IMR-90 (cell line): ENCODE results near the gene TIGD7. TPM values are rescaled to one million over a fixed set of nuclear protein-coding genes. Genes with fewer than 3 reads are reported as not detected.
A peak's percentile ranks its signal among the peaks of the same experiment; 100 is the strongest.

Source experiments
- ATAC-seq: fragments of 200-7000 bp; cut with Tn5 transposase; 2 replicates; pipeline ENCODE4 v1.9.1; 2020; ENCODE audit warnings: low read depth, mild to moderate bottlenecking, moderate library complexity
- BruUV-seq: library from RNA; stranded (reverse); fragments of 400-500 nt; replicated peaks from 2 replicates; lab custom pipeline; 2021; lab: Mats Ljungman, UMichigan
- CTCF ChIA-PET: fragments of 300-600 bp; formaldehyde crosslinking; extraction: SDS; loops from one replicate; lab custom pipeline; 2021; ENCODE audit warnings: antibody characterized with exemption; lab: Yijun Ruan, JAX
- POLR2A ChIA-PET: fragments of 300-600 bp; sonication (Branson Sonifier 250); formaldehyde crosslinking; loops from one replicate; lab custom pipeline; 2022; ENCODE audit warnings: antibody characterized with exemption; ENCODE audit not compliant: unreplicated experiment; lab: Charles Lee
- DNase-seq: peaks from one replicate; pipeline ENCODE4 v3.0.0; 2013
- H2AFZ ChIP-seq: replicated peaks from 2 replicates; pipeline ENCODE3; 2013; ENCODE audit warnings: low read length, mild to moderate bottlenecking; ENCODE audit not compliant: poor library complexity
- H2AK5ac ChIP-seq: 2 replicates; pipeline ENCODE4 v1.6.1; 2013; ENCODE audit warnings: low read depth, low read length, inconsistent platforms
- H2AK9ac ChIP-seq: replicated peaks from 2 replicates; pipeline ENCODE3; 2013; ENCODE audit warnings: mild to moderate bottlenecking, low read depth, low read length, moderate library complexity; ENCODE audit not compliant: poor library complexity
- H2BK120ac ChIP-seq: 2 replicates; pipeline ENCODE4 v1.6.1; 2013; ENCODE audit warnings: low read depth, low read length, inconsistent platforms
- H2BK15ac ChIP-seq: 3 replicates; pipeline ENCODE4 v1.6.1; 2013; ENCODE audit warnings: low read depth, low read length, inconsistent platforms
- H2BK20ac ChIP-seq: 2 replicates; pipeline ENCODE4 v1.6.1; 2013; ENCODE audit warnings: low read depth, mild to moderate bottlenecking, inconsistent platforms, low read length, moderate library complexity
- H2BK5ac ChIP-seq: 2 replicates; pipeline ENCODE4 v1.6.1; 2013; ENCODE audit warnings: mild to moderate bottlenecking, low read depth, low read length, inconsistent platforms; ENCODE audit not compliant: poor library complexity, severe bottlenecking
- H3K14ac ChIP-seq: replicated peaks from 2 replicates; pipeline ENCODE4 v1.6.1; 2013; ENCODE audit warnings: low read depth, low read length, inconsistent platforms
- H3K18ac ChIP-seq: 2 replicates; pipeline ENCODE4 v1.6.1; 2013; ENCODE audit warnings: low read depth, low read length, control low read depth
- H3K23ac ChIP-seq: 2 replicates; pipeline ENCODE4 v1.6.1; 2013; ENCODE audit warnings: low read depth, low read length, inconsistent platforms
- H3K27ac ChIP-seq: 2 replicates; pipeline ENCODE4 v1.5.1; 2013; ENCODE audit warnings: mild to moderate bottlenecking, control low read depth, low read length; ENCODE audit not compliant: insufficient read depth
- H3K27me3 ChIP-seq: 2 replicates; pipeline ENCODE4 v1.6.1; 2013; ENCODE audit warnings: low read length; ENCODE audit not compliant: control insufficient read depth, insufficient read depth
- H3K36me3 ChIP-seq: 2 replicates; pipeline ENCODE4 v1.6.1; 2013; ENCODE audit warnings: low read length, mixed read lengths; ENCODE audit not compliant: control insufficient read depth, insufficient read depth
- H3K4ac ChIP-seq: 2 replicates; pipeline ENCODE4 v1.6.1; 2013; ENCODE audit warnings: low read depth, low read length, inconsistent platforms
- H3K4me1 ChIP-seq: 2 replicates; pipeline ENCODE4 v1.6.1; 2013; ENCODE audit warnings: low read length, mixed read lengths; ENCODE audit not compliant: control insufficient read depth, insufficient read depth
- H3K4me2 ChIP-seq: 2 replicates; pipeline ENCODE4 v1.6.1; 2013; ENCODE audit warnings: low read depth, mild to moderate bottlenecking, control low read depth, low read length, moderate library complexity
- H3K4me3 ChIP-seq: 2 replicates; pipeline ENCODE4 v1.5.1; 2013; ENCODE audit warnings: low read depth, mild to moderate bottlenecking, control low read depth, low read length, moderate library complexity; ENCODE audit not compliant: insufficient read depth
- H3K56ac ChIP-seq: 2 replicates; pipeline ENCODE4 v1.6.1; 2013; ENCODE audit warnings: low read length, inconsistent platforms; ENCODE audit not compliant: insufficient read depth; ENCODE audit errors: extremely low read depth
- H3K79me1 ChIP-seq, 2 experiments: 2 replicates each; pipeline ENCODE4 v1.6.1; 2013; ENCODE audit warnings: low read length in 2 of 2, inconsistent platforms in 1 of 2, low read depth in 1 of 2
- H3K9ac ChIP-seq: 2 replicates; pipeline ENCODE4 v1.6.1; 2013; ENCODE audit warnings: low read depth, low read length, control low read depth
- H3K9me1 ChIP-seq: 2 replicates; pipeline ENCODE4 v1.6.1; 2013; ENCODE audit warnings: low read length, inconsistent platforms; ENCODE audit not compliant: insufficient read depth
- H3K9me3 ChIP-seq: 2 replicates; pipeline ENCODE4 v1.6.1; 2013; ENCODE audit warnings: low read length; ENCODE audit not compliant: control insufficient read depth, insufficient read depth
- H4K20me1 ChIP-seq: 2 replicates; pipeline ENCODE4 v1.6.1; 2013; ENCODE audit warnings: low read length, inconsistent platforms; ENCODE audit not compliant: insufficient read depth
- H4K5ac ChIP-seq: 2 replicates; pipeline ENCODE4 v1.6.1; 2013; ENCODE audit warnings: mild to moderate bottlenecking, low read depth, low read length, control low read depth
- H4K8ac ChIP-seq, 2 experiments: 2 replicates each; pipeline ENCODE4 v1.6.1; 2013; ENCODE audit warnings: low read depth in 2 of 2, low read length in 2 of 2, control low read depth in 1 of 2, inconsistent platforms in 1 of 2
- H4K91ac ChIP-seq: 2 replicates; pipeline ENCODE4 v1.6.1; 2013; ENCODE audit warnings: low read depth, low read length, inconsistent platforms; ENCODE audit not compliant: insufficient read depth
- BHLHE40 ChIP-seq: fragments of 150-350 bp; IDR thresholded peaks from 2 replicates; pipeline ENCODE4 v1.6.1; 2016; ENCODE audit warnings: mild to moderate bottlenecking, low read depth, low read length
- CTCF ChIP-seq: conservative IDR thresholded peaks from 2 replicates; pipeline ENCODE4 v1.5.1; 2012; ENCODE audit warnings: mild to moderate bottlenecking, low read depth, low read length, improper control_type of control experiment
- FOS ChIP-seq: fragments of 150-350 bp; IDR thresholded peaks from 2 replicates; pipeline ENCODE4 v1.6.1; 2016; ENCODE audit warnings: low read depth, low read length
- MAZ ChIP-seq: IDR thresholded peaks from 2 replicates; pipeline ENCODE4 v1.6.1; 2012; ENCODE audit warnings: low read depth, mild to moderate bottlenecking, low read length, improper control_type of control experiment, moderate library complexity, borderline replicate concordance
- MXI1 ChIP-seq: IDR thresholded peaks from 2 replicates; pipeline ENCODE4 v1.6.1; 2012; ENCODE audit warnings: low read depth, mild to moderate bottlenecking, low read length, moderate library complexity, borderline replicate concordance
- NFE2L2 ChIP-seq: fragments of 150-350 bp; IDR thresholded peaks from 2 replicates; pipeline ENCODE4 v1.6.1; 2016; ENCODE audit warnings: low read depth, mild to moderate bottlenecking, low read length
- POLR2A ChIP-seq: IDR thresholded peaks from 2 replicates; pipeline ENCODE4 v1.6.1; 2012; ENCODE audit warnings: mild to moderate bottlenecking, low read depth, low read length
- RCOR1 ChIP-seq: IDR thresholded peaks from 2 replicates; pipeline ENCODE4 v1.6.1; 2012; ENCODE audit warnings: mild to moderate bottlenecking, low read length, improper control_type of control experiment; ENCODE audit not compliant: insufficient replicate concordance
- RFX5 ChIP-seq: IDR thresholded peaks from 2 replicates; pipeline ENCODE4 v1.8.0; 2012; ENCODE audit warnings: low read depth, mild to moderate bottlenecking, low read length, moderate library complexity
- SMC3 ChIP-seq: fragments of 150-350 bp; IDR thresholded peaks from 2 replicates; pipeline ENCODE4 v1.6.1; 2016; ENCODE audit warnings: low read depth, mild to moderate bottlenecking, antibody characterized with exemption, low read length, moderate library complexity
- USF2 ChIP-seq: fragments of 150-350 bp; IDR thresholded peaks from 2 replicates; pipeline ENCODE4 v1.6.1; 2017; ENCODE audit warnings: mild to moderate bottlenecking, antibody characterized with exemption, low read length, low read depth
- WGBS, 2 experiments: methylation state at CpG; one replicate each; pipeline versions ENCODE4 v1.1.5 to v1.1.7; 2013; ENCODE audit warnings: missing lambda C conversion rate in 2 of 2; ENCODE audit not compliant: insufficient read length in 1 of 2; ENCODE audit errors: extremely low coverage in 2 of 2; 5-methylcytosine and 5-hydroxymethylcytosine counted together
- dilution Hi-C: fragments of 300-500 bp; cut with HindIII; formaldehyde crosslinking; loops from one replicate; pipeline ENCODE4 v1.14.3; 2018; ENCODE audit warnings: low sequenced_read_pairs; ENCODE audit not compliant: unreplicated experiment
- in situ Hi-C: fragments of 300-500 bp; cut with MboI; formaldehyde crosslinking; loops from 3 replicates; pipeline ENCODE4 v1.14.3; 2019; ENCODE audit warnings: low sequenced_read_pairs, inconsistent platforms, mixed read lengths
- intact Hi-C: fragments of 100-400 bp; cut with micrococcal nuclease; formaldehyde crosslinking; loops from 2 replicates; pipeline ENCODE4 v1.10.0; 2022
- polyA plus RNA-seq, 3 experiments: library from polyadenylated mRNA; depleted of rRNA; stranded (reverse); fragments of >200 nt; gene quantifications; 2 replicates each; pipeline ENCODE4 v1.2.3, GENCODE V29; 2012; ENCODE audit warnings: low replicate concordance in 1 of 3
- total RNA-seq: library from RNA; depleted of rRNA; stranded (reverse); fragments of >200 nt; gene quantifications from 2 replicates; pipeline ENCODE4 v1.2.3, GENCODE V29; 2012

Gene TIGD7
- total and polyA plus RNA-seq, 2 of the 4 experiments (the other 2 are of a cell fraction) = 2.5 to 2.7 TPM

GRCh38 chr16:3282730-3283542, 22.3 kb downstream of the TIGD7 start, which contains the start of gene ZNF263 (continued):
- peak; percentile 59; the same call in 1 of the 2 replicates for TF ChIP-seq MAZ
- peak; percentile 100 for TF ChIP-seq BHLHE40
- TF ChIP-seq RFX5 = no peak

- H3K4me3 ChIP-seq = peak overlapping the region; percentile 79
- H2AFZ ChIP-seq = peak overlapping the region; percentile 89
- peaks cover 6% of the 10 kb centered on the region; the same call in 1 of the 2 replicates for H3K4me1 ChIP-seq
- ATAC-seq (peak; percentile 62), DNase-seq (peak; percentile 69)
- no peaks in the 10 kb centered on the region for H3K9me1 ChIP-seq
- H3K27ac ChIP-seq = peak overlapping the region; percentile 69
- 0% methylated on average over 4 of the region's 29 CpGs; no CpG with 5 or more reads in 1 of the 2 experiments for WGBS, 2 experiments
- 0 out of 2 replicates have a peak overlapping the region, but pooled peaks have one; percentile 16 for H4K91ac ChIP-seq
- peaks cover 8 to 43% of the 10 kb centered on the region in 2 experiments for H3K79me1 ChIP-seq
- H3K9ac ChIP-seq = peak overlapping the region; percentile 95
- H4K5ac ChIP-seq = peak overlapping the region; percentile 69
- ChIA-PET CTCF (interaction anchor here (1.0 kb wide), 1 partner anchor 15 kb away, joined by 3 read pairs; no protein-coding TSS in a partner anchor), POLR2A (no interaction called here)
- in situ Hi-C loops = no loop called here
- peak overlapping the region; percentile 87 for H2AK5ac ChIP-seq
- H3K18ac ChIP-seq = peak overlapping the region; percentile 32; the same call in 1 of the 2 replicates
- peaks cover 19% of the 10 kb centered on the region for H4K20me1 ChIP-seq
- H3K27me3 ChIP-seq = no peaks in the 10 kb centered on the region; the same call in 1 of the 2 replicates
- peak overlapping the region; percentile 92 for H3K4me2 ChIP-seq
- H3K4ac ChIP-seq = peak overlapping the region; percentile 90
- peak overlapping the region; percentile 96 for H3K23ac ChIP-seq
- peaks cover 7% of the 10 kb centered on the region; the same call in 1 of the 2 replicates for H3K9me3 ChIP-seq
- dilution Hi-C loops = no loop called here
- peak overlapping the region; percentile 55 for H2AK9ac ChIP-seq
- intact Hi-C loops = loop anchor here (2.0 to 10.0 kb wide), 3 partner anchors 17 to 223 kb away; partner anchors contain the start of genes CLUAP1 and ZNF200
- H2BK5ac ChIP-seq = peak overlapping the region; percentile 7
- H3K14ac ChIP-seq = peak overlapping the region; percentile 96
- H3K56ac ChIP-seq = peak overlapping the region; percentile 70
- H2BK15ac ChIP-seq = no peak overlapping the region
- peak overlapping the region; percentile 88 to 93 for H4K8ac ChIP-seq
- H3K36me3 ChIP-seq = peaks cover 12% of the 10 kb centered on the region
- H2BK120ac ChIP-seq = peak overlapping the region; percentile 16; the same call in 1 of the 2 replicates
- no peak overlapping the region for H2BK20ac ChIP-seq
- BruUV-seq = no TSS peak
- no peak for TF ChIP-seq RCOR1
- no peak for TF ChIP-seq SMC3
- no peak for TF ChIP-seq CTCF
- no peak for TF ChIP-seq RFX5
- no peak for TF ChIP-seq FOS
- no peak for TF ChIP-seq USF2
- no peak for TF ChIP-seq POLR2A
- TF ChIP-seq BHLHE40 = no peak
- no peak for TF ChIP-seq NFE2L2
- TF ChIP-seq MXI1 = no peak
These were observed 23.0 kb downstream of the TIGD7 start for GRCh38 chr16:3282103-3282729.
